Measurements from ENCODE around the gene RAI1. TPM values are rescaled to one million over a fixed set of nuclear protein-coding genes. Genes with fewer than 3 reads are reported as not detected.
A peak's percentile ranks its signal among the peaks of the same experiment; 100 is the strongest.

Gene RAI1
- total RNA-seq, 1 donor from 2014 or later, result 46.2 TPM

DNA sequence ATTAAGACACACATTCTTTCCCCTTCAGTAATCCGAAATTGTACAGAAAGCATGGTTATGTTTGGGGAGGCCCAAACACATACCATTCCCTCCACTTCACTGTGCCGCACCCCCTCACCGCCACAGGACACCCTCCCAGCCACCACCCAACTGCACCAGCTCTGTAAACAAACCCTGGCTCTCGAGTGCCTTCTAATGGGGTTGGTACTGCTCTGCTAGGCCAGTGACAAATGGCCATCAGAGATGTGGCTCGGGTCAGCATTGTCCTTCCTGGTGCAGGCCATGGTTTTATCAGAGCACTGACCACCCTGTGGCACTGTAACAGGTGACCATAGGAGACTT, 179.5 kb downstream of the RAI1 start:
- Mint-ChIP-seq H3K9me3 (ENCODE audit: unreplicated experiment) (no peaks in the 10 kb centered on the region), H3K27ac (ENCODE audit: unreplicated experiment) (peak overlapping the region; percentile 9), H3K36me3 (ENCODE audit: low read depth, unreplicated experiment) (no peaks in the 10 kb centered on the region), H3K27me3 (ENCODE audit: unreplicated experiment) (peaks cover 4% of the 10 kb centered on the region), H3K4me1 (ENCODE audit: unreplicated experiment) (no peaks in the 10 kb centered on the region), H3K4me3 (ENCODE audit: unreplicated experiment) (no peak overlapping the region)
- TF ChIP-seq, protein P1, sequence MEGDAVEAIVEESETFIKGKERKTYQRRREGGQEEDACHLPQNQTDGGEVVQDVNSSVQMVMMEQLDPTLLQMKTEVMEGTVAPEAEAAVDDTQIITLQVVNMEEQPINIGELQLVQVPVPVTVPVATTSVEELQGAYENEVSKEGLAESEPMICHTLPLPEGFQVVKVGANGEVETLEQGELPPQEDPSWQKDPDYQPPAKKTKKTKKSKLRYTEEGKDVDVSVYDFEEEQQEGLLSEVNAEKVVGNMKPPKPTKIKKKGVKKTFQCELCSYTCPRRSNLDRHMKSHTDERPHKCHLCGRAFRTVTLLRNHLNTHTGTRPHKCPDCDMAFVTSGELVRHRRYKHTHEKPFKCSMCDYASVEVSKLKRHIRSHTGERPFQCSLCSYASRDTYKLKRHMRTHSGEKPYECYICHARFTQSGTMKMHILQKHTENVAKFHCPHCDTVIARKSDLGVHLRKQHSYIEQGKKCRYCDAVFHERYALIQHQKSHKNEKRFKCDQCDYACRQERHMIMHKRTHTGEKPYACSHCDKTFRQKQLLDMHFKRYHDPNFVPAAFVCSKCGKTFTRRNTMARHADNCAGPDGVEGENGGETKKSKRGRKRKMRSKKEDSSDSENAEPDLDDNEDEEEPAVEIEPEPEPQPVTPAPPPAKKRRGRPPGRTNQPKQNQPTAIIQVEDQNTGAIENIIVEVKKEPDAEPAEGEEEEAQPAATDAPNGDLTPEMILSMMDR (IDR thresholded peaks at IDR 0.05; ENCODE audit: unreplicated experiment), result no peak
- no peak for DNase-seq (ENCODE audit: low spot score)

Small RNAs within 50 kb of the gene (microRNA-seq; reads per million reads assigned to microRNA genes)
- gene MIR33B (ENCODE audit: unreplicated experiment), result 210 reads per million, percentile 85 among the genes with 10 or more reads in this experiment
- 6.0 reads per million, percentile 51 among the genes with 10 or more reads in this experiment for gene MIR6777 (ENCODE audit: unreplicated experiment)

Other genes starting within 250 kb of the RAI1 start
- 14.2 TPM for gene MED9, start 204.5 kb upstream of the RAI1 start, total RNA-seq (ENCODE audit: unreplicated experiment)
- 0.31 TPM for gene RASD1, start 185.1 kb upstream of the RAI1 start, total RNA-seq (ENCODE audit: unreplicated experiment)
- gene PEMT, start 89.8 kb upstream of the RAI1 start, total RNA-seq (ENCODE audit: unreplicated experiment), result 29.7 TPM
- gene SREBF1, start 155.5 kb downstream of the RAI1 start, total RNA-seq (ENCODE audit: unreplicated experiment), result 146 TPM

All from endothelial cell (in vitro differentiated cells).